Cardiac muscle cell (in vitro differentiated cells and primary cell): ENCODE measurements around the gene IMPA2. TPM values are rescaled to one million over a fixed set of nuclear protein-coding genes. Genes with fewer than 3 reads are reported as not detected.
A peak's percentile ranks its signal among the peaks of the same experiment; 100 is the strongest.

Source experiments
- DNase-seq, 2 donors: peaks; one replicate each; pipeline versions ENCODE4 v3.0.0 to v3.0.0-alpha.2; 2010 to 2017; ENCODE audit warnings: low read depth in 1 of 2, low spot score in 1 of 2
- H3K27ac ChIP-seq: fragments of 200-600 bp; sonication (generic); 2 replicates; pipeline ENCODE4 v1.5.1; 2016
- H3K27me3 ChIP-seq: fragments of 200-600 bp; sonication (generic); 2 replicates; pipeline ENCODE4 v1.6.0; 2016; ENCODE audit warnings: control low read depth
- H3K36me3 ChIP-seq: fragments of 200-600 bp; sonication (generic); 2 replicates; pipeline ENCODE4 v1.5.1; 2016; ENCODE audit warnings: control low read depth
- H3K4me1 ChIP-seq: fragments of 200-600 bp; sonication (generic); 2 replicates; pipeline ENCODE4 v1.8.1; 2017; ENCODE audit warnings: low read depth, mild to moderate bottlenecking, mixed run types
- H3K4me3 ChIP-seq: fragments of 200-600 bp; sonication (generic); 2 replicates; pipeline ENCODE4 v1.5.1; 2016; ENCODE audit warnings: mild to moderate bottlenecking
- H3K9me3 ChIP-seq: fragments of 200-600 bp; sonication (generic); 2 replicates; pipeline ENCODE4 v1.5.1; 2017; ENCODE audit warnings: low read depth, mild to moderate bottlenecking, control low read depth
- CTCF ChIP-seq: IDR thresholded peaks from 2 replicates; pipeline ENCODE4 v1.5.1; 2012; ENCODE audit warnings: low read depth, mild to moderate bottlenecking, low read length
- polyA plus RNA-seq: library from polyadenylated mRNA; unstranded; fragments of >200 nt; fragmentation: Nextera tagmentation; extraction: Ambion mirVana; gene quantifications from 2 replicates; pipeline ENCODE4 v1.2.1, GENCODE V29; 2016
- total RNA-seq: library from RNA; depleted of rRNA; stranded (reverse); fragments of >200 nt; gene quantifications from 2 replicates; pipeline ENCODE4 v1.2.3, GENCODE V29; 2016

IMPA2 gene
- total and polyA plus RNA-seq, 2 experiments from 2014 or later, result 23.9 to 60.0 TPM

GRCh38 chr18:11986061-11986460 is 4.8 kb downstream of the IMPA2 start:
- Histone ChIP-seq H3K27me3 (no peaks in the 10 kb centered on the region), H3K4me3 (no peak overlapping the region), H3K9me3 (no peaks in the 10 kb centered on the region), H3K36me3 (no peaks in the 10 kb centered on the region), H3K27ac (no peak overlapping the region), H3K4me1 (peaks cover 12% of the 10 kb centered on the region)
- no peak for DNase-seq
- no peak for TF ChIP-seq CTCF

GRCh38 chr18:11987527-11987926 is 6.2 kb downstream of the IMPA2 start:
- Histone ChIP-seq H3K4me1 (peaks cover 12% of the 10 kb centered on the region), H3K4me3 (no peak overlapping the region), H3K27me3 (no peaks in the 10 kb centered on the region), H3K36me3 (no peaks in the 10 kb centered on the region), H3K9me3 (no peaks in the 10 kb centered on the region), H3K27ac (no peak overlapping the region)
- peak in 1 of 2 donors; percentile 17 for DNase-seq
- no peak for TF ChIP-seq CTCF

DNA sequence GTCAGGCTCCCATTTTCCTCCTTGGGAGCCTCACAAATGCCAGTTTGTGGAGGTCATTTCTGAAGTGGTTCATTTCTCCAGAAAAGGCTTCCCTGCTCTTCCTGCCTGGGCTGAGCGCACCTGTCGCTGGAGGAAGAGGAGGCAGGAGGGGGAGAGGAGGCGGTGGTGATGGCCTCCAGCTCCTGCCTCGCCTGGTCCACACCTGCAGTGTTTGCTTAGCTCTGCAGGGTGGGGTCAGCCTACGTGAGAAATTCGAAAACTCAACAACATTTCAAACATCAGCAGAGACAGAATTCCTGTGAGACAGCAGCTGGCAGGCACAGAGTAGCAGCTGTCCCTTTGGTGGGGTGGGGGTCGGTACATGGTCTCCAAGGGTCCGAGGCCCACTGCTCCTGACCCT is 7.9 kb downstream of the IMPA2 start:
- Histone ChIP-seq H3K36me3 (no peaks in the 10 kb centered on the region), H3K27ac (no peak overlapping the region), H3K4me3 (no peak overlapping the region), H3K27me3 (no peaks in the 10 kb centered on the region), H3K9me3 (no peaks in the 10 kb centered on the region), H3K4me1 (peaks cover 12% of the 10 kb centered on the region)
- DNase-seq, result no peak
- TF ChIP-seq CTCF, result no peak

DNA sequence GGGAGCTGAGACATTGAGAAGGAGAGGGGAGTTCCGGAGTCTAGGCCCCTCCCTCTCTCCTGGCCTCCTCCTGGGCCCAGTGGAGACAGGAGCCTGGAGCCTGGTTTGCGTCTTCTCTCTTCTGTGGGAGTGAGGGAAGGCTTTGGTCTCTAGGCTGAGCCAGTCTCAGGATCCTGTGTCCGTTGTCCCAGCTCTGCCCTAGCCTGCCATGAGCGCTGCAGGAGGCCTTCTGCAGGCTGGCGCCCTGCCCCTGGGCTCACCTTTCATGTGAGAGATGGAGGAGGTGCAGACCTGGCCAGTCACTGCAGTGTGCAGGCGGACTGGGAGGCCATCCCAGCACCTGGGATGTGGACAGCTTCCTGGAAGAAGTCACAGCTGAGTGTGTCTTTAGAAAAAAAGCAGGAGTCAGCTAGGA is 8.7 kb downstream of the IMPA2 start:
- Histone ChIP-seq H3K27me3 (no peaks in the 10 kb centered on the region), H3K4me3 (no peak overlapping the region), H3K27ac (no peak overlapping the region), H3K9me3 (no peaks in the 10 kb centered on the region), H3K36me3 (no peaks in the 10 kb centered on the region), H3K4me1 (peaks cover 12% of the 10 kb centered on the region)
- TF ChIP-seq CTCF, result no peak
- peak in 1 of 2 donors; percentile 47 for DNase-seq

- no peak overlapping the region for H3K4me3 ChIP-seq
- no peak overlapping the region for H3K27ac ChIP-seq
- no peaks in the 10 kb centered on the region for H3K36me3 ChIP-seq
- DNase-seq, result no peak
- peaks cover 12% of the 10 kb centered on the region for H3K4me1 ChIP-seq
- H3K27me3 ChIP-seq, result no peaks in the 10 kb centered on the region
- H3K9me3 ChIP-seq, result no peaks in the 10 kb centered on the region
- no peak for TF ChIP-seq CTCF
Observed at GRCh38 chr18:11990539-11990938, 9.2 kb downstream of the IMPA2 start.
